Measurements from ENCODE around the gene VWA7.

The VWA7 gene

DNA sequence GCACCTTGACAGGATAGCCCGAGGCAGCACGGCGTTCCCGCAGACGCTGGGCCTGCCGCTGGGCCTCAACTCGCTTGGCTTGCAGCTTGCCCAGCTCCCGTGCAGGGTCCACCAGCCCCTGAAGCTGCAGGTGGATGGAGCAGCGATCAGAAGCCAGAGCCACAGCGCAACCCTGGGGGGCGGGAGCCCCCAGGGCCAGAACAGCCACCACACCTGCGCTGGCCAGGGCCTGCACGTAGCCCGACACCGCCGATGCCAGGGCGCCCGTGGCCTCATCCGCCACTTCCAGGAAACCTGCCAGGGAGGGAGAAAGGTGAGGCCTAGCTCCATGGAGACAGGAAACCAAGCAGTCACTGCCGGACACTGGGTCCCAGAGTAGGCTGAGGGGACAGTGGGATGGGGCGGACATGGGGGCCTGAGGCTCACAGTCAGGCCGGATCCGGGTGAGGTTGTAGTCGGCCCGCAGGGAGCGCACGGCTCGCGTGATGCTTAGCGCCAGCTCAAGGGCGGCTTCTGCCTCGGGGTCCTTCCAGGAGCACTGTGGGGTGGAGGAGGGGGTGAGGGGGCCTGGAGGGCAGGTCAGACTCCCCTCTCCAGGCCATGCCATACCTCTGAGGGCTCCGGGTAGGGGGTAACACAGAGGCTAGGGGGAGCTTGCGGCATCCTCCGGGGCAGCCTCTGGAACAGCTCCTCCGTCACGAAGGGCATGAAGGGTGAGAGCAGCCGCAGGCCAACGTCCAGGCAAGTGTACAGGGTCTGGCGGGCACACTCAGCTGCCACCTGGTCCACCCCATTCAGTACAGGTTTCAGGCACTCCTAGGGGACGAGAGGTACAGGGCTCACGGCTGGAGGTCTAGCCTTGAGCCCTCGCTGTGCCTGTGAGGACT, 2.1 kb upstream of the VWA7 start:
- no peak for DNase-seq (ENCODE audit: low spot score)

- no peak for DNase-seq (ENCODE audit: low spot score)
Measured at GRCh38 chr6:31778193-31778592, 1.1 kb upstream of the VWA7 start.

DNA sequence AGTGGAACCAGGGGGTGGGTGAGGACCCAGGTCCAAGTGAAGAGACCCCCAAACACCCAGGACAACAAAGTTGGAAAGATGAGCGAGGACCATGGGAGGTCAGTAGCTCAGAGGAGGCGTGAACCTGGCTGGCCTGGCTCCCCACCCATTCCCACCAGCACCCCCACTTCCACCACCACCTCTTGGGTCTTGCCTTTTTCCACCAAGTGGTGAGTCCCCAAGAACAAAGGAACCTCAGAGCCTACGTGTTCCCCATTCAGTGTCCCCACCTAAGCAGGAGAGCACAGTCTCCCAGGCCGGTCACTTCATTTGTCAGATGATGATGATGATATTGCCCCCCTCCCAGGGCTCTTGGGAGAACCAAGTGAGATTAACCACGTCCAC, 531 bp upstream of the VWA7 start:
- no peak for DNase-seq (ENCODE audit: low spot score)

- no peak for DNase-seq (ENCODE audit: low spot score)
Measured at GRCh38 chr6:31776485-31776988, 591 bp downstream of the VWA7 start.

GRCh38 chr6:31775633-31776484, 1.3 kb downstream of the VWA7 start:
- no peak for DNase-seq (ENCODE audit: low spot score)

DNA sequence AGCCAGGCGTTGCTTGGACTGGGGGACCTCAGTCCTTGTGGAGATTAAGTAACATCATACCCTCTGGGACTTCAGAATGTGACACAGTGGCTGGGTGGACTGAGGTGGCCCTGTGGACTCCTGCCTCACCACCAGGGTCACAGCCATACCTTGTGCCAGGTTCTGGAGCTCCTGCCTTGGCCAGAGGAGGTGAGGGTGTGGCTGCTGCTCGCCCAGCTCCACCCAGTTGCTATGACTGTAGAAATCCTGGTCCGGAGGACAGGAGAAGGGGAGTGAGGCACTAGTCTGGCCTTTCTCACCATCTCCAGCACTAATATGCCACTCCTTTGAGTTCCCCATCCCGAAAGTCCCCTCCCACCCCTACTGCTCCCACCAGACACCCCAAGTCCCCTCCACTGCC, 1.9 kb downstream of the VWA7 start:
- DNase-seq (ENCODE audit: low spot score): no peak

GRCh38 chr6:31771992-31772358, 5.2 kb downstream of the VWA7 start:
- DNase-seq (ENCODE audit: low spot score): no peak

DNA sequence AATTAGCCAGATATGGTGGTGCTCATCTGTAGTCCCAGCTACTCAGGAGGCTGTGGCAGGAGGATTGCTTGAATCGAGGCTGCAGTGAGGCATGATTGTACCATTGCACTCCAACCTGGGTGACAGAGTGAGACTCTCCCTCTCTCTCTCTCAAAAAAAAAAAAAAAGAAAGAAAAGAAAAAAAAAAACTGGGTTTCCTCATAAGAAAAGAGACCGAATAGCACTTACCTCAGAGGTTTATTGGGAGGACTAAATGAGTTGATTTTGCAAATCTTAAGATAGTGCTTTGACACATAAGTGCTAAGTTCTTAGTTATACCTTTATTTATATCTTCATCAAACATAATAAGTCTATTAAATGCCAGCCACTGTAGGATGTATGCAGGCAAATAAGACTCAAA, 6.3 kb downstream of the VWA7 start:
- DNase-seq (ENCODE audit: low spot score): no peak

DNA sequence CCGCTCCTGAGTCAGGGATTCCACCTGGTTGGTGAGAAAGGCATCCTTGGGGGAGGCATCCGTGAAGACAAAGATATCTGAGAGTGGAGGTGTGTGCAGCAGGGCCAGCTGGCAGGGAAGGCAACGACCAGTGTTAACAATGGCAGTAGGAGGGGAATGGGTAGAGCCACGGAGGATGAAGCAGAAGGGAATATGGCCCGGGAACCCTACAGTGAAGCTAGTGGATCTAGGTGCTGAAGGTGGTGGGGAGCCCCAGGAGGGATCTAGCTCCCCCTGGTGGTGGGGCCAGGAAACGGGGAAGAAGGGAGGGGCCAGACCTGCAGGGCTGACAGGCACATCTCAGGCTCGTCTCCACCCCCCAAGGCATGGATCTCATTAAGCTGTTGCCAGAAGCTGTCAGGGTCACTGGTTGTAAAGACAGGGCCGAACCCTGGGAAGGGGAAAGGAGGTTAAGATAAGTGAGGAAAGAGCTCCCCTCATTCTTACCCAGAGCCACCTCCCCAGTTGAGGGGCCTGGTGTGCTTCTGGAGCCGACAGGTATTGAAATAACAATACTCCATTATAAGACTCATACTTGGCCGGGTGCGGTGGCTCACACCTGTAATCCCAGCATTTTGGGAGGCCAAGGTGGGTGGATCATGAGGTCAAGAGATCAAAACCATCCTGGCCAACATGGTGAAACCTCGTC, 7.3 kb downstream of the VWA7 start:
- peak; percentile 87 for DNase-seq (ENCODE audit: low spot score)

DNA sequence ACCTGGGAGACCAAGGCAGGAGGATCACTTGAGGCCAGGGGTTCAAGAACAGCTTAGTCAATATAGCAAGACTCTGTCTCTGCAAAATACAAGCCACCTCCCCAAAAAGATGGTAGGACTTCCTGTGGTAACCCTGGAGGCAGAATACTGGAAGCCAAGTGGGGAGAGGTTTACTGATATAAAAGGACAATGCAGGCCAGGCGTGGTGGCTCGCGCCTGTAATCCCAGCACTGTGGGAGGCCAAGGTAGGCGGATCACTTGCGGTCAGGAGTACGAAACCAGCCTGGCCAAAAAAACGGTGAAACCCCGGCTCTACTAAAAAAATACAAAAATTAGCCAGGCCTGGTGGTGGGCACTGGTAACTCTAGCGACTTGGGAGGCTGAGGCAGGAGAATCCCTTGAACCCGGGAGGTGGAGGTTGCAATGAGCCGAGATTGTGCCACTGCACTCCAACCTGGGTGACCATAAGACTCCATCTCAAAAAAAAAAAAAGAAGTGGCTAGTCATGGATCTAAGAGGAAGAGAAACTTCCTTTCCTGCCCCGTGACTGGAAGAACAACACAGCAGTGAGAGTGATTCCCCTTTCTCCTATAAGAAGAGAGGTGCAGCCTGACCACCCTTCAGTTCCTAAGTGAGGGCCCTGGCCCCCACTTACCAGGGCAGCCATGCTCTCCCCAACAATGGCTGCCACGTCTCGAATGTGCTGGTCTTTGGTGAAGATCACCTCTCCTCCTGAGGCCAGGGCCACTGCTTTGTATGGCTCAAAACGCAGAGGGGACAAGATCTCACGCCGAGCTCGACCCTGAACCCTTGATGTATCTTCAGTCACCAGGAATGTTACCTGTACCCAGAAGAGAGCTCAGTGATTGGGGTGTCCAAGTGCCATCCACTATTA, 8.5 kb downstream of the VWA7 start:
- no peak for DNase-seq (ENCODE audit: low spot score)

DNA sequence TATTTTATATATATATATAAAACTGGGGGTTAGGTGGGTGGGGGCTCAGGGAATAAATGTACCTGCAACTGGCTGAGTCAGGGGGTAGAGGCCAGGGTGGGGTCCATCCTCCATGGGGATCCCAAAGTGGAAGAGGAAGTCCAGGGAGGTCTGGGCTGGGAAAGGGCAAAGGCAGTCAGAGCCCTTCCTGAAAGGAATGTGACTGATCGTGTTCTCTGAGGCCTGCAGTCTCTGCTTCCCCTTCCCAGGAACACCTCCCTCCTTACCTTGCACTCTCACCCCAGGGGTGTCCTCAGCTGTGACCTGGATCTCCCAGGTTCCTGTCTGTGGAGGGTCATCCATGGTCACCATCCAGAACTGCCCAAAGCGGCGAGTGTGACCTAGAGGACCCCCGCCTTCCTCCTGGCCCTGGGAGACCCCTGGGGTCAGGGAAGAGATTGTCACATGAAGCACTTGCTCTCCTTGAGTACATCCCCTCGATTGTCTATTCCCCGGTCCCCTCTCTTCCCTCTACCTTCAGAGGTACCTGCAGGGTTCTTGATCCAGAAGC, 10.0 kb downstream of the VWA7 start:
- no peak for DNase-seq (ENCODE audit: low spot score)

DNA sequence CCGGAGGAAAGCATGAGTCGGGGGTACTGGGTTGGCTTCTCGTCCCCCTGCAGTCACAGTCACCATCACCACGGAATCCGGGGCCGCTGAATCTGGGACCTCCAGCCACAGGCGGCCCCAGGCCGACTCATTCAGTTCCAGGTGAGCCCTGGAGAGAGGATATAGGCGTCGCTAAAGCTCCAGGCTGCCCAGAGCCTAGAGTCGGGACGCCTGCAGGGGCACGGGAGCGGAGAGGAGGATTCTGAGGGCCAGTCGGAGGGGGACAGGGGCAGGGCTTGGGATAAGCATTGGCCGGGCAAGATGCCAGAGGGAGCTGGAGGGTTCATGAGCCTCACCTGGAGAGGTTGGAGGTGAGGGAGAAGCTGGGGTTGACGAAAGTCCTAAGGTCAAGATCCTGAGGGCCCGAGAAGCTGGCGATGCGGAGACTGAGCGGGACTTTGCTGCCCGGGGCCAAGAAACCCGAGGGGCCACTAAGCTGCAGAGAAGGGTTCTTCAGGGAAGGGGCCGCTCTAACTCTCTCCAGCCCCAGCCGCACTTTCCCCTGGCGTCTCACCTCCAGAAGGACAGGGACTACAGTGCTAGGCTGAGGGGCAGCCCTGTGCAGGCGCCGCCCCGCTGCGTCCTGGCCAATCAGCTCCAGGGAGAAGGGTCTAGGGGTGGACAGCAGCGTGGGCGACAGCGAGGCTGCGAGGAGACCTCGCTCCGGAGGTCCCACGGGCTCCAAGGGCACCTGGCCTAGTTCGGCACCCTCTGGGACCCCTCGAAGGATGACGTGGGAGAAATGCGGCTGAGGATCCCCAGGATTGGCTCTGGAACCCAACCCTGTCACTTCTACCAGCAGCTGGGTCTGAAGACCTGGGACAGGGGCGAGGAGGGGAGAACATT, 11.0 kb downstream of the VWA7 start:
- no peak for DNase-seq (ENCODE audit: low spot score)

DNA sequence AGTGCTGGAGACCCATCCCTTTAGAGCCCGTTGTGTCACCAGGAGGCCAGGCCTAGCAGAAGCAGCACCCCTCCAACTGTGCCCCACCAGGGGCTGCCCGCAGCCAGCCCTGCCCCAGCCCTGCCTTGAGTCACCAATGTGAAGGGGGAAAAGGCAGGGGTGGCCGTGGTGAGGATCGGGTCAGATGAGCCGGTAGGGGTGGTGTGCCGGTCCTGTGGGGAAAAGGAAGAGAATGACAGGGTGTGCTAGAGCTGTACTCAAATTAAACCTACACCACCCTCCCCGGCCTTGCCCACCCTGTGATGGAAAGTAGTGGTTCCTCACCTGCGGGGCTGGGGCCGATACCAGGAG, 11.6 kb downstream of the VWA7 start:
- DNase-seq (ENCODE audit: low spot score): no peak

DNA sequence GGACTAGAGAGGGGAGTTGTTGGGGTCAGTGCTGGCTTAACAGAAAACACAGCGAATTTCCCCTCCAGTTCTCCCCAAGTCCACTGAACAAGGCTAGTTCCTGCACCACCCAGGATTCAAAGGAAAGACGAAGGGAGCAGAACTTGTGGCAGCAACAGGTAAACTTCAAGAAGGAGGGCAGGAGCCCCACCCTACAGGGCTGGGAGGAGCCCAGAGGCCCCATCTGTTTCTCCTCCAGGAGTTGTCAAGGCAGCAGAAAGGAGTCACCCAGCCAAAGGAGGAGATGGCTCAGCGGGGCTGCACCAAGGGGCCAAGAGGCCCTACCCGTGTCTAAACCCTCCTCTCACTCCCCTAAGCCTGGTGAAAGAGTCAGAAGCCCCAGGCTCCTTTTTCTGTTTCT, 12.9 kb downstream of the VWA7 start:
- DNase-seq (ENCODE audit: low spot score): no peak

DNA sequence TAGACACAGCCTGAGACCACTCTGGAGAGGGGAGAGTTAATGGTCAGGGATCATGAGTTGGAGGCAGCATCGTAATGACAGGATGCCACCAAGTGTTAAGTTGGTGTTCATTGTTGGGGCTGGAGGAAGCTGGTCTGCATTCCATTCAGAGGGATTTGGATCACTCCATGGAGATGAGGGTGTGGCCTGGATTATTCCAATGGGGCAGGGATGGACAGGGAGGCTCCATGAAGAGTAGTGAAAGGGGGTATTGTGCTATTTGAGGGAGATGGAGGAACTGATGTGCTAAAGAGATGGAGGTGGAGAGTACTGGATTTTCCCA, 13.5 kb downstream of the VWA7 start:
- no peak for DNase-seq (ENCODE audit: low spot score)

DNA sequence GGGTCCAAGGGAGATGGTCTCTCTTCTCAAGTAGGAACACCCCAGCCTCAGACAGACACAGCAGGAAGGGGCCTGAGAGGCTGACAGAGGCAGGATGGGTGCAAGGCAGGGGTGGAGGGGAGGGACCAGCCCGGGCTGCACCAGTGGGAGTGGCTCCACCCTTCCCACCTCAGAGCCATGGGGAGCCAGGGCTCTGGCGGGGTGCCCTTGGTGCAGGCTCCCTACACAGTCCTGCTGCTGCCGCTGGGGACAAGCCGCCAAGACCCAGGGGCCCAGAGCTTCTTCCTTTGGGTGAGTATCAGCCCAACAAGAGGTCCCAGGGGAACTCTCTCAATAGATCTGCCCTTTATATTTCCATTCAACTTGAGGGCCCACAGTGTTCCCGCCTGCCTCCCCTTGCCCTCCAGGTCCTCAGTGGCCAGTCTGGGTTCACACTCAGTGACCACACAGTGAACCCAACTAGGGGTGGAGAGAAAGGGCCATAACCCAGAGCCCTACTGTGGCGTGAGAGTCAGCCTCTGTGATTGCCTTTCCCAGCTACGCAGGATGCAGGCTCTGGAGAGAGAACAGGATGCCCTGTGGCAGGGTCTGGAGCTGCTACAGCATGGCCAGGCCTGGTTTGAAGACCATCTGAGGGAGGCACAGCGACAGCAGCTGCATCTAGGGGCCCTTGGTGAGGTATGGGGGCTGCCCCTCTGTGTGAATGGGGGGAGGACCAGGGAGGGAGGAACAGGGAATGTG, 14.1 kb downstream of the VWA7 start:
- no peak for DNase-seq (ENCODE audit: low spot score)

DNA sequence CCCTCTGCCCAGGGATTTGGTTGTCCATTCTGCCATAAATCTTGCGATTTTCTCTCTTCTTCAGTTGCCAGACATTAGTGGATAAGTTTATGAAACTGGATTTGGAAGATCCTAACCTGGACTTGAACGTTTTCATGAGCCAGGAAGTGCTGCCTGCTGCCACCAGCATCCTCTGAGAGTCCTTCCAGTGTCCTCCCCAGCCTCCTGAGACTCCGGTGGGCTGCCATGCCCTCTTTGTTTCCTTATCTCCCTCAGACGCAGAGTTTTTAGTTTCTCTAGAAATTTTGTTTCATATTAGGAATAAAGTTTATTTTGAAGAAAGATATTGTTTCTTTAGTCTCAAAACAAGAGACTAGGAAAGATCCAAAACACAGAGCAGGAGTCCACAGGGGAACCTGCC, 14.8 kb downstream of the VWA7 start, which contains the start of gene SAPCD1:
Gene SAPCD1 (plus strand): TSS at position 301 of the 400 bp plus-strand sequence. CDS start 399 bp downstream, outside the sequence.
- no peak for DNase-seq (ENCODE audit: low spot score)

DNA sequence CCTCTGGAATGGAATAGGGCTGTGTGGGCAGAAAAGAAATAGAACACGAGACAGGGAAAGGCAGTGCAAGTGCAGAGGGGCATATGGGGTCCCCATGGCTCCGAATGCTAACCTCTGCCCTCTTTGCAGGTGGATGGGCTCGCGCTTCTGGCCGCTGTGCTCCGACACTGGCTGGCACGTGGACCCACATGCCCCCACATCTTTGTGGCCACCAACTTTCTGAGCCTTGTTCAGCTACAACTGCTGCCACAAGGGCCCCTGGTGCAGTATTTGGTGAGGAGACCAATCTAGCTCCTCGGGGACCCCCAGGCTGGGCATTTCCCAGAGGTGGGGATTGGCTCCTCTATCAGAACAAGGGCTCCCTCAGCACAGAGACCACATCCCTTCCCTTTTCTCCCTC, 15.8 kb downstream of the VWA7 start:
- no peak for DNase-seq (ENCODE audit: low spot score)

- DNase-seq (ENCODE audit: low spot score): no peak
Measured at GRCh38 chr6:31760790-31761189, 16.3 kb downstream of the VWA7 start.

DNA sequence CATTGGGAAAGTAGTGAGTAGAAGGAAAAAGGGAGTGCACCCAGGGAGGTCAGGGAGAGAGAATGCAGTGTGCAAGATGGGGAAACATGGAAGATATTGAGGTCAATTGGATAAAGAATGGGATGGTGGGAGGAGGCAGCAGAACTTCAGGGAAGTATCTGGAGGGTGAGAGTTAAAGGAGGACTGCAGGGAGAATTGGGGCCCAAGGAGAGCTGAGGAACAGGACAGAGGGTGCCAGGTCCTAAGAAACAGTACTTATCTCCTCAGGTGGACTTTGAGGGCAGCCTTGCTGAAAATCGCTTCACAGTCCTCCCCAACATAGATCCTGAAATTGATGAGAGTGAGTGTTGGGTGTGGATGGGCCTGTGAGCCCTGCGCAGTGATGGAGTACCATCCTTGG, 18.8 kb downstream of the VWA7 start:
- DNase-seq (ENCODE audit: low spot score): no peak

Measured in NAMALWA (cell line).